Peyer's patch (tissue), 4 donors: ENCODE data around the gene KRTAP5-7. TPM values are rescaled to one million over a fixed set of nuclear protein-coding genes. Genes with fewer than 3 reads are reported as not detected.
A peak's percentile ranks its signal among the peaks of the same experiment; 100 is the strongest.
"Not testable (repeated sequence)": the region's sequence is repeated elsewhere in the genome, so short reads cannot be mapped to it uniquely, and the experiment has no call there.

Experiments used
- DNase-seq, 3 donors: peaks; one replicate each; pipeline ENCODE4 v3.0.0-alpha.2; 2017 to 2019
- H3K27ac ChIP-seq, 4 donors: fragments of 200-600 bp; sonication (generic); one replicate each; pipeline ENCODE4 v1.5.1; 2016 to 2019
- H3K27me3 ChIP-seq, 2 donors: fragments of 200-600 bp; sonication (generic); one replicate each; pipeline ENCODE4 v1.5.1; 2019
- H3K36me3 ChIP-seq, 3 donors: fragments of 200-600 bp; sonication (generic); one replicate each; pipeline ENCODE4 v1.5.1; 2016 to 2019
- H3K4me1 ChIP-seq, 4 donors: fragments of 200-600 bp; sonication (generic); one replicate each; pipeline ENCODE4 v1.5.1; 2016 to 2019
- H3K4me3 ChIP-seq, 4 donors: fragments of 200-600 bp; sonication (generic); 1 replicate in 3 of 4; 2 replicates in 1 of 4; pipeline ENCODE4 v1.5.1; 2016 to 2019; ENCODE audit warnings: mild to moderate bottlenecking in 1 of 4
- H3K9me3 ChIP-seq, 4 donors: fragments of 200-600 bp; sonication (generic); one replicate each; pipeline ENCODE4 v1.5.1; 2016 to 2019; ENCODE audit warnings: mild to moderate bottlenecking in 1 of 4
- POLR2A ChIP-seq, 2 donors: fragments of 450-650 bp; IDR thresholded peaks; one replicate each; pipeline ENCODE4 v1.5.1; 2017; ENCODE audit warnings: antibody characterized with exemption in 2 of 2, mild to moderate bottlenecking in 2 of 2, moderate library complexity in 2 of 2
- total RNA-seq, 4 donors: library from RNA; depleted of rRNA; stranded (reverse); fragments of >200 nt; gene quantifications; one replicate each; pipeline ENCODE4 v1.1.0, GENCODE V29; 2016
- TF ChIP-seq, protein P1 (sequence below), 6 experiments: fragments of 450-650 bp in 4 of 6; fragments of 200-600 bp in 2 of 6; sonication (generic) in 1 of 6; IDR thresholded peaks; one replicate each; pipeline ENCODE4 v1.5.1; 2017 to 2019; ENCODE audit warnings: antibody characterized with exemption in 6 of 6, mild to moderate bottlenecking in 3 of 6, moderate library complexity in 1 of 6

KRTAP5-7 gene, protein sequence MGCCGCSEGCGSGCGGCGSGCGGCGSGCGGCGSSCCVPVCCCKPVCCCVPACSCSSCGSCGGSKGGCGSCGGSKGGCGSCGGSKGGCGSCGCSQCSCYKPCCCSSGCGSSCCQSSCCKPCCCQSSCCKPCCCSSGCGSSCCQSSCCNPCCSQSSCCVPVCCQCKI
- total RNA-seq: 1 to 10 TPM in 1 of 4 donors, not detected in 3; 2.7 TPM

GRCh38 chr11:71526796-71527575, at the start of gene KRTAP5-7:
TSS of gene KRTAP5-7 (plus strand) at chr11:71527267. CDS start at chr11:71527301, 34 bp downstream.
- not testable (repeated sequence) for H3K27me3 ChIP-seq, H3K9me3 ChIP-seq, H3K27ac ChIP-seq, H3K4me1 ChIP-seq, H3K36me3 ChIP-seq, H3K4me3 ChIP-seq
- DNase-seq: peak in 1 of 3 donors; percentile 2

- H3K4me3 ChIP-seq: no peak overlapping the region
- no peaks in the 10 kb centered on the region for H3K4me1 ChIP-seq
- H3K36me3 ChIP-seq: peaks cover 0 to 96% (median 0%) of the 10 kb centered on the region in 3 donors
- DNase-seq: no peak
- TF ChIP-seq POLR2A (IDR thresholded peaks at IDR 0.05): no peak
- TF ChIP-seq, protein P1, sequence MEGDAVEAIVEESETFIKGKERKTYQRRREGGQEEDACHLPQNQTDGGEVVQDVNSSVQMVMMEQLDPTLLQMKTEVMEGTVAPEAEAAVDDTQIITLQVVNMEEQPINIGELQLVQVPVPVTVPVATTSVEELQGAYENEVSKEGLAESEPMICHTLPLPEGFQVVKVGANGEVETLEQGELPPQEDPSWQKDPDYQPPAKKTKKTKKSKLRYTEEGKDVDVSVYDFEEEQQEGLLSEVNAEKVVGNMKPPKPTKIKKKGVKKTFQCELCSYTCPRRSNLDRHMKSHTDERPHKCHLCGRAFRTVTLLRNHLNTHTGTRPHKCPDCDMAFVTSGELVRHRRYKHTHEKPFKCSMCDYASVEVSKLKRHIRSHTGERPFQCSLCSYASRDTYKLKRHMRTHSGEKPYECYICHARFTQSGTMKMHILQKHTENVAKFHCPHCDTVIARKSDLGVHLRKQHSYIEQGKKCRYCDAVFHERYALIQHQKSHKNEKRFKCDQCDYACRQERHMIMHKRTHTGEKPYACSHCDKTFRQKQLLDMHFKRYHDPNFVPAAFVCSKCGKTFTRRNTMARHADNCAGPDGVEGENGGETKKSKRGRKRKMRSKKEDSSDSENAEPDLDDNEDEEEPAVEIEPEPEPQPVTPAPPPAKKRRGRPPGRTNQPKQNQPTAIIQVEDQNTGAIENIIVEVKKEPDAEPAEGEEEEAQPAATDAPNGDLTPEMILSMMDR (IDR thresholded peaks at IDR 0.05): no peak
- H3K9me3 ChIP-seq: no peaks in the 10 kb centered on the region
- H3K27me3 ChIP-seq: no peaks in the 10 kb centered on the region
- H3K27ac ChIP-seq: no peak overlapping the region
Observed at GRCh38 chr11:71477641-71478527, 49.2 kb upstream of the KRTAP5-7 start.

DNA sequence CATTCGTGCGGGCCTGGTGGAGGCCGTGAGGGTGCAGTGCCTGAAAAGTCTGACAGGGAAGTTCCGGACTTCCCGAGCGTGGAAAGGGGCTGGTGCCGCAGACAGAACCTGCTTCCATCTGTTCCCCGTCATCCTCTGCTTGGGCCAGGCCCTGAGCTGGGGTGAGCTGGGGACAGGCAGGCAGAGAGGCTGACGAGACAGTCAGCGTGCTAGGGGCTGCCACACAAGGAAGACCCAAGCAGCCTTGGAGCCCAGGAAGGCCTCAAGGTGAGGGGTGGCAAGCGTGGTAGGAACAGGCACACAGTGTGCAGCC, 48.6 kb upstream of the KRTAP5-7 start:
- H3K36me3 ChIP-seq: peaks cover 0 to 96% (median 0%) of the 10 kb centered on the region in 3 donors
- no peak overlapping the region for H3K4me3 ChIP-seq
- H3K27ac ChIP-seq: no peak overlapping the region
- no peaks in the 10 kb centered on the region for H3K4me1 ChIP-seq
- DNase-seq: no peak
- TF ChIP-seq POLR2A (IDR thresholded peaks at IDR 0.05): no peak
- TF ChIP-seq, protein P1 (IDR thresholded peaks at IDR 0.05): no peak
- H3K27me3 ChIP-seq: no peaks in the 10 kb centered on the region
- H3K9me3 ChIP-seq: no peaks in the 10 kb centered on the region

GRCh38 chr11:71481101-71481960, 45.7 kb upstream of the KRTAP5-7 start:
- no peaks in the 10 kb centered on the region for H3K27me3 ChIP-seq
- H3K27ac ChIP-seq: no peak overlapping the region
- no peaks in the 10 kb centered on the region for H3K4me1 ChIP-seq
- no peaks in the 10 kb centered on the region for H3K9me3 ChIP-seq
- H3K4me3 ChIP-seq: no peak overlapping the region
- DNase-seq: no peak
- TF ChIP-seq POLR2A (IDR thresholded peaks at IDR 0.05): no peak
- TF ChIP-seq, protein P1 (IDR thresholded peaks at IDR 0.05): no peak
- H3K36me3 ChIP-seq: peaks cover 0 to 96% (median 0%) of the 10 kb centered on the region in 3 donors

GRCh38 chr11:71482216-71482615, 44.9 kb upstream of the KRTAP5-7 start:
- Histone ChIP-seq H3K9me3 (no peaks in the 10 kb centered on the region), H3K4me3 (no peak overlapping the region), H3K4me1 (no peaks in the 10 kb centered on the region), H3K27me3 (no peaks in the 10 kb centered on the region), H3K36me3 (peaks cover 0 to 91% (median 0%) of the 10 kb centered on the region in 3 donors), H3K27ac (no peak overlapping the region)
- DNase-seq: no peak
- TF ChIP-seq POLR2A (IDR thresholded peaks at IDR 0.05): no peak
- TF ChIP-seq, protein P1 (IDR thresholded peaks at IDR 0.05): no peak
